DOHH2 (cell line): ENCODE data around the gene IGSF9B.

Source experiments
- H3F3A ChIP-seq: fragments of 200-600 bp; sonication (generic), shearing (Covaris generic); 2 replicates; pipeline ENCODE4 v1.6.0; 2016; ENCODE audit warnings: antibody characterized with exemption, mild to moderate bottlenecking; ENCODE audit not compliant: control insufficient read depth, insufficient read depth
- H3K27ac ChIP-seq: fragments of 200-600 bp; sonication (generic); 2 replicates; pipeline ENCODE4 v1.5.1; 2014; ENCODE audit warnings: low read depth, mild to moderate bottlenecking, low read length, moderate library complexity
- H3K27me3 ChIP-seq: fragments of 200-600 bp; sonication (generic); 2 replicates; pipeline ENCODE4 v1.6.1; 2014; ENCODE audit warnings: mild to moderate bottlenecking, low read length, mixed read lengths; ENCODE audit not compliant: control insufficient read depth
- H3K36me3 ChIP-seq: fragments of 200-600 bp; sonication (generic); 2 replicates; pipeline ENCODE4 v1.6.1; 2014; ENCODE audit warnings: mild to moderate bottlenecking, low read length, moderate library complexity, mixed read lengths; ENCODE audit not compliant: control insufficient read depth
- H3K4me1 ChIP-seq: fragments of 200-600 bp; sonication (generic); 2 replicates; pipeline ENCODE4 v1.6.1; 2014; ENCODE audit warnings: mild to moderate bottlenecking, low read length, mixed read lengths; ENCODE audit not compliant: control insufficient read depth
- H3K4me2 ChIP-seq: fragments of 200-600 bp; sonication (generic); 2 replicates; pipeline ENCODE4 v1.6.0; 2014; ENCODE audit warnings: mild to moderate bottlenecking, low read length, moderate library complexity
- H3K4me3 ChIP-seq: fragments of 200-600 bp; sonication (generic); 2 replicates; pipeline ENCODE4 v1.5.1; 2014; ENCODE audit warnings: mild to moderate bottlenecking, low read length, mixed read lengths
- H3K79me2 ChIP-seq: fragments of 200-600 bp; sonication (generic); 2 replicates; pipeline ENCODE4 v1.6.1; 2014; ENCODE audit warnings: mild to moderate bottlenecking, low read length, mixed read lengths; ENCODE audit not compliant: control insufficient read depth
- H3K9me2 ChIP-seq: fragments of 200-600 bp; sonication (generic); replicated peaks from 2 replicates; pipeline ENCODE4 v1.6.1; 2014; ENCODE audit warnings: mild to moderate bottlenecking, low read length, mixed read lengths; ENCODE audit not compliant: control insufficient read depth
- H3K9me3 ChIP-seq: fragments of 200-600 bp; sonication (generic); 2 replicates; pipeline ENCODE4 v1.6.1; 2014; ENCODE audit warnings: antibody characterized with exemption, low read length, mixed read lengths; ENCODE audit not compliant: control insufficient read depth, insufficient read depth
- H4K20me1 ChIP-seq: fragments of 200-600 bp; sonication (generic); 2 replicates; pipeline ENCODE4 v1.6.0; 2014; ENCODE audit warnings: low read depth, mild to moderate bottlenecking, antibody characterized with exemption, low read length, moderate library complexity; ENCODE audit not compliant: control insufficient read depth, insufficient read depth
- CTCF ChIP-seq: fragments of 200-600 bp; sonication (generic); IDR thresholded peaks from one replicate; pipeline ENCODE4 v1.5.1; 2014; ENCODE audit warnings: antibody characterized with exemption, mild to moderate bottlenecking, low read depth, low read length; ENCODE audit not compliant: poor library complexity, severe bottlenecking
- EZH2phosphoT487 ChIP-seq: fragments of 200-600 bp; sonication (generic); IDR thresholded peaks from 2 replicates; pipeline ENCODE4 v1.6.1; 2017; ENCODE audit warnings: borderline replicate concordance, mild to moderate bottlenecking, antibody characterized with exemption, low read length, moderate library complexity, mixed read lengths

The IGSF9B gene

GRCh38 chr11:133982151-133982550, 25.4 kb upstream of the IGSF9B start:
- Histone ChIP-seq H3K36me3 (no peaks in the 10 kb centered on the region), H3F3A (no peaks in the 10 kb centered on the region), H3K27me3 (no peaks in the 10 kb centered on the region), H3K4me2 (no peak overlapping the region), H3K79me2 (no peaks in the 10 kb centered on the region), H3K4me3 (no peak overlapping the region), H3K4me1 (no peaks in the 10 kb centered on the region), H4K20me1 (no peaks in the 10 kb centered on the region), H3K9me3 (no peaks in the 10 kb centered on the region), H3K9me2 (no peaks in the 10 kb centered on the region), H3K27ac (no peak overlapping the region)
- TF ChIP-seq CTCF = no peak
- TF ChIP-seq EZH2phosphoT487 = no peak

GRCh38 chr11:133981156-133981555, 24.4 kb upstream of the IGSF9B start:
- no peaks in the 10 kb centered on the region for H3F3A ChIP-seq
- no peak overlapping the region for H3K27ac ChIP-seq
- H3K4me1 ChIP-seq = no peaks in the 10 kb centered on the region
- H3K36me3 ChIP-seq = no peaks in the 10 kb centered on the region
- H4K20me1 ChIP-seq = no peaks in the 10 kb centered on the region
- no peak overlapping the region for H3K4me3 ChIP-seq
- H3K4me2 ChIP-seq = no peak overlapping the region
- TF ChIP-seq CTCF = no peak
- TF ChIP-seq EZH2phosphoT487 = no peak
- no peaks in the 10 kb centered on the region for H3K79me2 ChIP-seq
- no peaks in the 10 kb centered on the region for H3K9me3 ChIP-seq
- no peaks in the 10 kb centered on the region for H3K27me3 ChIP-seq
- H3K9me2 ChIP-seq = no peaks in the 10 kb centered on the region

GRCh38 chr11:133980665-133981064, 23.9 kb upstream of the IGSF9B start:
- H3K36me3 ChIP-seq = no peaks in the 10 kb centered on the region
- no peaks in the 10 kb centered on the region for H3K27me3 ChIP-seq
- no peaks in the 10 kb centered on the region for H3F3A ChIP-seq
- H3K79me2 ChIP-seq = no peaks in the 10 kb centered on the region
- H3K4me2 ChIP-seq = no peak overlapping the region
- TF ChIP-seq CTCF (no peak), EZH2phosphoT487 (no peak)
- no peaks in the 10 kb centered on the region for H3K4me1 ChIP-seq
- H4K20me1 ChIP-seq = no peaks in the 10 kb centered on the region
- no peaks in the 10 kb centered on the region for H3K9me2 ChIP-seq
- no peak overlapping the region for H3K27ac ChIP-seq
- H3K4me3 ChIP-seq = no peak overlapping the region
- no peaks in the 10 kb centered on the region for H3K9me3 ChIP-seq

- TF ChIP-seq CTCF (no peak), EZH2phosphoT487 (no peak)
- Histone ChIP-seq H4K20me1 (no peaks in the 10 kb centered on the region), H3F3A (no peaks in the 10 kb centered on the region), H3K4me3 (no peak overlapping the region), H3K79me2 (no peaks in the 10 kb centered on the region), H3K4me2 (no peak overlapping the region), H3K27me3 (no peaks in the 10 kb centered on the region), H3K4me1 (no peaks in the 10 kb centered on the region), H3K9me2 (no peaks in the 10 kb centered on the region), H3K9me3 (no peaks in the 10 kb centered on the region), H3K36me3 (no peaks in the 10 kb centered on the region), H3K27ac (no peak overlapping the region)
These were observed 22.0 kb upstream of the IGSF9B start for GRCh38 chr11:133978794-133979193.
